Keratinocyte (primary cell): ENCODE data around the gene HPCAL4. TPM values are rescaled to one million over a fixed set of nuclear protein-coding genes. Genes with fewer than 3 reads are reported as not detected.

Experiments
- DNase-seq: peaks from one replicate; pipeline ENCODE4 v3.0.0-alpha.2; 2011; ENCODE audit warnings: low read depth, missing footprints, low spot score
- FAIRE-seq: peaks from 2 replicates; lab custom pipeline; 2011; peaks lifted over from hg19 to GRCh38; lab: Jason Lieb, UNC
- H2AFZ ChIP-seq: 2 replicates; pipeline ENCODE4 v1.6.0; 2012; ENCODE audit warnings: low read length, control low read depth, inconsistent platforms; ENCODE audit not compliant: control insufficient read depth
- H3K27ac ChIP-seq: 2 replicates; pipeline ENCODE4 v1.5.1; 2011; ENCODE audit warnings: low read length; ENCODE audit not compliant: control insufficient read depth, insufficient read depth
- H3K27me3 ChIP-seq: 3 replicates; pipeline ENCODE4 v1.6.0; 2011; ENCODE audit warnings: low read length; ENCODE audit not compliant: control insufficient read depth, insufficient read depth; ENCODE audit errors: extremely low read depth
- H3K36me3 ChIP-seq, 2 experiments: 2 replicates in 1 of 2; 3 replicates in 1 of 2; pipeline ENCODE4 v1.5.1; 2011; ENCODE audit warnings: low read length in 2 of 2, mild to moderate bottlenecking in 1 of 2; ENCODE audit not compliant: control insufficient read depth in 2 of 2, insufficient read depth in 2 of 2; ENCODE audit errors: extremely low read depth in 1 of 2
- H3K4me1 ChIP-seq: 3 replicates; pipeline ENCODE4 v1.5.1; 2011; ENCODE audit warnings: low read length; ENCODE audit not compliant: control insufficient read depth, insufficient read depth; ENCODE audit errors: extremely low read depth
- H3K4me2 ChIP-seq: 3 replicates; pipeline ENCODE4 v1.6.0; 2011; ENCODE audit warnings: low read depth, low read length; ENCODE audit not compliant: control insufficient read depth, insufficient read depth; ENCODE audit errors: extremely low read depth
- H3K4me3 ChIP-seq, 3 experiments: fragments of 200-600 bp in 1 of 3; sonication (generic) in 1 of 3; 2 replicates in 2 of 3; 3 replicates in 1 of 3; pipeline ENCODE4 v1.5.1; 2011 to 2016; ENCODE audit warnings: low read length in 3 of 3, mild to moderate bottlenecking in 3 of 3, control low read depth in 2 of 3, inconsistent platforms in 1 of 3, low read depth in 1 of 3, mixed read lengths in 1 of 3, mixed run types in 1 of 3, moderate library complexity in 1 of 3; ENCODE audit not compliant: control insufficient read depth in 2 of 3, insufficient read depth in 2 of 3; ENCODE audit errors: extremely low read depth in 1 of 3
- H3K79me2 ChIP-seq: 2 replicates; pipeline ENCODE4 v1.6.0; 2012; ENCODE audit warnings: low read length; ENCODE audit not compliant: control insufficient read depth, insufficient read depth
- H3K9ac ChIP-seq: 3 replicates; pipeline ENCODE4 v1.6.0; 2011; ENCODE audit warnings: low read length; ENCODE audit not compliant: control insufficient read depth, insufficient read depth; ENCODE audit errors: extremely low read depth
- H3K9me1 ChIP-seq: 3 replicates; pipeline ENCODE4 v1.6.0; 2011; ENCODE audit warnings: low read length; ENCODE audit not compliant: control insufficient read depth, insufficient read depth; ENCODE audit errors: extremely low read depth
- H3K9me3 ChIP-seq: 2 replicates; pipeline ENCODE4 v1.5.1; 2012; ENCODE audit warnings: low read depth, low read length; ENCODE audit not compliant: control insufficient read depth
- H4K20me1 ChIP-seq: 3 replicates; pipeline ENCODE4 v1.6.0; 2011; ENCODE audit warnings: low read length; ENCODE audit not compliant: control insufficient read depth, insufficient read depth; ENCODE audit errors: extremely low read depth
- CTCF ChIP-seq, 3 experiments: IDR thresholded peaks in 1 of 3; conservative IDR thresholded peaks in 1 of 3; optimal IDR thresholded peaks in 1 of 3; 2 replicates in 2 of 3; 3 replicates in 1 of 3; pipeline versions ENCODE3 to v1.5.1; 2011; ENCODE audit warnings: low read length in 3 of 3, mild to moderate bottlenecking in 3 of 3, moderate library complexity in 2 of 3, control low read depth in 1 of 3, inconsistent platforms in 1 of 3; ENCODE audit not compliant: insufficient read depth in 2 of 3; ENCODE audit errors: extremely low read depth in 1 of 3
- EZH2 ChIP-seq: IDR thresholded peaks from one replicate; pipeline ENCODE4 v1.6.1; 2012; ENCODE audit warnings: inconsistent platforms, mild to moderate bottlenecking, low read length, moderate library complexity
- dilution Hi-C: fragments of 300-500 bp; cut with MboI; formaldehyde crosslinking; loops from one replicate; pipeline ENCODE4 v1.7.0; 2020; ENCODE audit warnings: low sequenced_read_pairs; ENCODE audit not compliant: extremely low pct_ligation_motif_present
- polyA plus RNA-seq, 5 experiments: library from polyadenylated mRNA; depleted of rRNA in 3 of 5; stranded (reverse) in 3 of 5; stranded (forward) in 1 of 5; unstranded in 1 of 5; fragments of >200 nt; gene quantifications; 1 replicate in 1 of 5; 2 replicates in 3 of 5; 3 replicates in 1 of 5; pipeline versions ENCODE4 v1.2.1 to v1.2.3, GENCODE V29; 2011 to 2012; ENCODE audit warnings: missing spikeins in 2 of 5, low read depth in 1 of 5, low replicate concordance in 1 of 5

The HPCAL4 gene
- polyA plus RNA-seq, 1 donor (not counting 4 experiments of a cell fraction or from before 2014, with no cell fraction given): not detected

GRCh38 chr1:39685071-39685470 is 6.2 kb downstream of the HPCAL4 start:
- no peak overlapping the region for H3K4me2 ChIP-seq
- no peaks in the 10 kb centered on the region for H3K79me2 ChIP-seq
- no peak for TF ChIP-seq CTCF (optimal IDR thresholded peaks at IDR 0.05 in 1 of 3, IDR thresholded peaks at IDR 0.05 in 1 of 3, conservative IDR thresholded peaks at IDR 0.05 in 1 of 3; ENCODE audit: extremely low read depth in 1 of 3, insufficient read depth in 2 of 3, low read length in 3 of 3)
- no peak for TF ChIP-seq EZH2
- no peaks in the 10 kb centered on the region for H4K20me1 ChIP-seq
- H3K9ac ChIP-seq: no peak overlapping the region
- H2AFZ ChIP-seq: no peak overlapping the region
- no peak overlapping the region for H3K4me3 ChIP-seq
- no peaks in the 10 kb centered on the region for H3K4me1 ChIP-seq
- DNase-seq: no peak
- no peak overlapping the region for H3K27ac ChIP-seq
- no peaks in the 10 kb centered on the region for H3K9me1 ChIP-seq
- H3K36me3 ChIP-seq: no peaks in the 10 kb centered on the region
- dilution Hi-C loops: no loop called here
- H3K9me3 ChIP-seq: no peaks in the 10 kb centered on the region
- FAIRE-seq: no peak
- peaks cover 72% of the 10 kb centered on the region for H3K27me3 ChIP-seq

GRCh38 chr1:39684313-39684664 is 6.9 kb downstream of the HPCAL4 start:
- no peaks in the 10 kb centered on the region for H3K9me3 ChIP-seq
- FAIRE-seq: no peak
- H3K4me3 ChIP-seq: no peak overlapping the region
- no peak overlapping the region for H2AFZ ChIP-seq
- no peaks in the 10 kb centered on the region for H3K9me1 ChIP-seq
- no peak overlapping the region for H3K27ac ChIP-seq
- no peaks in the 10 kb centered on the region for H4K20me1 ChIP-seq
- no peaks in the 10 kb centered on the region for H3K79me2 ChIP-seq
- H3K27me3 ChIP-seq: peaks cover 64% of the 10 kb centered on the region
- no peak overlapping the region for H3K9ac ChIP-seq
- dilution Hi-C loops: no loop called here
- H3K4me2 ChIP-seq: no peak overlapping the region
- DNase-seq: no peak
- H3K4me1 ChIP-seq: no peaks in the 10 kb centered on the region
- H3K36me3 ChIP-seq: no peaks in the 10 kb centered on the region
- TF ChIP-seq EZH2 (no peak), CTCF (optimal IDR thresholded peaks at IDR 0.05 in 1 of 3, IDR thresholded peaks at IDR 0.05 in 1 of 3, conservative IDR thresholded peaks at IDR 0.05 in 1 of 3; ENCODE audit: extremely low read depth in 1 of 3, insufficient read depth in 2 of 3, low read length in 3 of 3) (no peak)
